OCI-LY1 (cell line): ENCODE results near the gene BMP4.

ENCODE experiments used
- CTCF ChIP-seq: fragments of 200-600 bp; sonication (generic), shearing (Covaris generic); IDR thresholded peaks from 2 replicates; pipeline ENCODE4 v1.5.1; 2017; ENCODE audit warnings: mild to moderate bottlenecking, antibody characterized with exemption, low read length, moderate library complexity, mixed read lengths
- EZH2 ChIP-seq: fragments of 200-600 bp; sonication (generic), shearing (Covaris generic); IDR thresholded peaks from 2 replicates; pipeline ENCODE4 v1.8.0; 2017; ENCODE audit warnings: borderline replicate concordance, mixed run types, mild to moderate bottlenecking, antibody characterized with exemption, low read length, moderate library complexity, mixed read lengths

GRCh38 chr14:53921027-53921426, 35.6 kb downstream of the BMP4 start:
- TF ChIP-seq CTCF (no peak), EZH2 (no peak)
